OCI-LY1 (cell line): ENCODE data around the gene FKBP7.

ENCODE experiments used
- H2AFZ ChIP-seq: fragments of 200-600 bp; sonication (generic), shearing (Covaris generic); 2 replicates; pipeline ENCODE4 v1.6.0; 2014; ENCODE audit warnings: antibody characterized with exemption, mild to moderate bottlenecking, low read length
- H3F3A ChIP-seq: fragments of 200-600 bp; sonication (generic), shearing (Covaris generic); 2 replicates; pipeline ENCODE4 v1.6.0; 2014; ENCODE audit warnings: mild to moderate bottlenecking, antibody characterized with exemption, low read length, moderate library complexity; ENCODE audit not compliant: insufficient read depth
- H3K27ac ChIP-seq: fragments of 200-600 bp; sonication (generic); 2 replicates; pipeline ENCODE4 v1.5.1; 2014; ENCODE audit warnings: low read length, mixed run types, mild to moderate bottlenecking, low read depth; ENCODE audit not compliant: poor library complexity, severe bottlenecking
- H3K27me3 ChIP-seq: fragments of 200-600 bp; sonication (generic); 2 replicates; pipeline ENCODE4 v1.6.0; 2014; ENCODE audit warnings: antibody characterized with exemption, mild to moderate bottlenecking, low read length, moderate library complexity; ENCODE audit not compliant: insufficient read depth
- H3K36me3 ChIP-seq: fragments of 200-600 bp; sonication (generic); 2 replicates; pipeline ENCODE4 v1.6.1; 2014; ENCODE audit warnings: mild to moderate bottlenecking, antibody characterized with exemption, low read length, moderate library complexity, mixed read lengths; ENCODE audit not compliant: insufficient read depth
- H3K4me1 ChIP-seq: fragments of 200-600 bp; sonication (generic); 2 replicates; pipeline ENCODE4 v1.5.1; 2014; ENCODE audit warnings: mild to moderate bottlenecking, low read length, moderate library complexity; ENCODE audit not compliant: insufficient read depth, severe bottlenecking
- H3K4me2 ChIP-seq: fragments of 200-600 bp; sonication (generic), shearing (Covaris generic); 2 replicates; pipeline ENCODE4 v1.6.1; 2014; ENCODE audit warnings: low read length
- H3K4me3 ChIP-seq: fragments of 200-600 bp; sonication (generic); 2 replicates; pipeline ENCODE4 v1.5.1; 2014; ENCODE audit warnings: low read length, low read depth, mild to moderate bottlenecking, mixed read lengths; ENCODE audit not compliant: poor library complexity, severe bottlenecking
- H3K79me2 ChIP-seq: fragments of 200-600 bp; shearing (Covaris generic); 2 replicates; pipeline ENCODE4 v1.6.1; 2016; ENCODE audit warnings: mixed run types, low read length, mixed read lengths; ENCODE audit not compliant: insufficient read depth
- H3K9ac ChIP-seq: fragments of 200-600 bp; sonication (generic), shearing (Covaris generic); 2 replicates; pipeline ENCODE4 v1.6.1; 2014; ENCODE audit warnings: mild to moderate bottlenecking, low read length, mixed read lengths
- H3K9me2 ChIP-seq: fragments of 200-600 bp; sonication (generic), shearing (Covaris generic); 2 replicates; pipeline ENCODE4 v1.6.1; 2014; ENCODE audit warnings: low read depth, mild to moderate bottlenecking, low read length, mixed read lengths
- H3K9me3 ChIP-seq: fragments of 200-600 bp; shearing (Covaris generic); 2 replicates; pipeline ENCODE4 v1.6.1; 2014; ENCODE audit warnings: low read length, mixed read lengths
- H4K20me1 ChIP-seq: fragments of 200-600 bp; sonication (generic), shearing (Covaris generic); 2 replicates; pipeline ENCODE4 v1.6.0; 2016; ENCODE audit warnings: mild to moderate bottlenecking, low read length; ENCODE audit not compliant: insufficient read depth
- CTCF ChIP-seq: fragments of 200-600 bp; sonication (generic), shearing (Covaris generic); IDR thresholded peaks from 2 replicates; pipeline ENCODE4 v1.5.1; 2017; ENCODE audit warnings: mild to moderate bottlenecking, antibody characterized with exemption, low read length, moderate library complexity, mixed read lengths
- EZH2 ChIP-seq: fragments of 200-600 bp; sonication (generic), shearing (Covaris generic); IDR thresholded peaks from 2 replicates; pipeline ENCODE4 v1.8.0; 2017; ENCODE audit warnings: borderline replicate concordance, mixed run types, mild to moderate bottlenecking, antibody characterized with exemption, low read length, moderate library complexity, mixed read lengths

The FKBP7 gene

GRCh38 chr2:178450774-178451525 is 27.4 kb downstream of the FKBP7 start, which contains the start of the genes PJVK and PRKRA:
Gene PJVK, plus strand, starts transcription at chr2:178451378. Its CDS starts 2,032 bp downstream, at chr2:178453410.
Gene PRKRA, minus strand, starts transcription at chr2:178451175. Its CDS starts 145 bp downstream, at chr2:178451030.
- H2AFZ ChIP-seq: peak within 1 kb of the TSS; percentile 2; the same call in 1 of the 2 replicates
- H3K4me1 ChIP-seq: peaks cover 34% of the 10 kb centered on the region
- peaks cover 25% of the 10 kb centered on the region for H3K36me3 ChIP-seq
- peak within 1 kb of the TSS; percentile 81 for H3K27ac ChIP-seq
- no peaks in the 10 kb centered on the region for H3K9me2 ChIP-seq
- no peaks in the 10 kb centered on the region for H4K20me1 ChIP-seq
- H3K9ac ChIP-seq: peak within 1 kb of the TSS; percentile 80
- H3K27me3 ChIP-seq: no peaks in the 10 kb centered on the region
- peak within 1 kb of the TSS; percentile 63 for H3K4me3 ChIP-seq
- TF ChIP-seq EZH2 (no peak), CTCF (no peak)
- no peaks in the 10 kb centered on the region for H3F3A ChIP-seq
- H3K4me2 ChIP-seq: peak within 1 kb of the TSS; percentile 85
- H3K9me3 ChIP-seq: no peaks in the 10 kb centered on the region
- peaks cover 11% of the 10 kb centered on the region for H3K79me2 ChIP-seq

DNA sequence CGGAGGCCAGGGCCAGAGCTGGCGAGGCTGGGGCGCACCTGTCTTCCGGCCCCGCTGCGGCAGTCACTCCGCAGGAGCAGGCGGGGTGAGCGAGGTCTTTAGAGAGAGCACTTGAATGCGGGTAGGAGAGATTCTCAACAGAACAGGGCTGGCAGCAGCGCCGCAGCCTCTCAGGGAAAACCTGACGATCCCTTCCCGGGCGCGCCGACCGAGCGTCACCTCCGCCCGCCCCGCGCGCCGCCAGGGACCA is 28.0 kb downstream of the FKBP7 start:
- H3K9ac ChIP-seq: peak overlapping the region; percentile 76
- TF ChIP-seq CTCF (no peak), EZH2 (no peak)
- no peaks in the 10 kb centered on the region for H4K20me1 ChIP-seq
- no peak overlapping the region for H2AFZ ChIP-seq
- H3K27me3 ChIP-seq: no peaks in the 10 kb centered on the region
- H3K27ac ChIP-seq: peak overlapping the region; percentile 81
- peaks cover 34% of the 10 kb centered on the region for H3K4me1 ChIP-seq
- no peaks in the 10 kb centered on the region for H3F3A ChIP-seq
- peaks cover 29% of the 10 kb centered on the region for H3K36me3 ChIP-seq
- peak overlapping the region; percentile 63 for H3K4me3 ChIP-seq
- no peaks in the 10 kb centered on the region for H3K9me3 ChIP-seq
- no peaks in the 10 kb centered on the region for H3K9me2 ChIP-seq
- H3K4me2 ChIP-seq: peak overlapping the region; percentile 75
- H3K79me2 ChIP-seq: peaks cover 11% of the 10 kb centered on the region

DNA sequence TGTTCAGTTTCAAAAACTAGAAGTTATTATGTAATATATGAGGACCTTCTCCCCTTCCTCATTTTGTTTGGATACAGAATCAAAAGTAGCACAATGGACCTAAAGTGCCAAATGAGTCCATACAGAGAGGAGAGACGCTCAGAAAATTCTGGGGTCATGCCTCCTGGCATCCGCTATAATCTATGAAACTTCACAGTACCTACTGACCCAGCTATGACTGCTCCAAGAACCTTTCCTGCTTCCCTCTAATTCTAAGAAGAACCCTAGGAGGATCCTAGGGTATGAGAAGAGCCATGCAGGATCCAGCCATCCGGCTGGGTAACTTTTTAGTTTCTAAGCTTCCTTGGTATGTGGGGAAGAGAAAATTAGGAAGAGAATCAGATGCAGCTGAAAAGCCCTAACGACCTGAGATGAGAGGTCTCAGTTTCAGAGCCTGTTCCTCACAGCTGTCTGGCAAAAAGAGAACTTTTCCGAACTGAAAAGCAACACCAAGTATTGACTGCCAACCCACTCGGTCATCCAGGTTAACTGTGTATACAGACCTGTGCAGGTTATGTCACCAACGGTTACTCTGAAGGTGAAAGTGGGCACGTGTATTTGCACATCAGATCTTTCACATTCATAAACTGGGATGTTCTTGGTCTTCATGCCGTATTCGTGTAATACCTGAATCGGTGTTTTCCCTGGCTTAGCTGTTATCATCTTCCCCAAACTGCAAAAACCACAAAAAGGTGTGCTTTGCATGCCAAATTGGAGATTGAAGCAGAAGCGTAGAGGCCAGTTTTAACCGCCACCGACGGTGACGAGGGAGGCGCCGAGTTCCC is 28.5 kb downstream of the FKBP7 start:
- Histone ChIP-seq H3K36me3 (peaks cover 35% of the 10 kb centered on the region), H3K27me3 (no peaks in the 10 kb centered on the region), H3K4me2 (peak overlapping the region; percentile 75), H3K9me2 (no peaks in the 10 kb centered on the region), H3K4me1 (peaks cover 34% of the 10 kb centered on the region), H3K27ac (peak overlapping the region; percentile 81), H3K9me3 (no peaks in the 10 kb centered on the region), H3K4me3 (peak overlapping the region; percentile 63), H2AFZ (no peak overlapping the region), H3K9ac (peak overlapping the region; percentile 76), H4K20me1 (no peaks in the 10 kb centered on the region), H3K79me2 (peaks cover 11% of the 10 kb centered on the region), H3F3A (no peaks in the 10 kb centered on the region)
- no peak for TF ChIP-seq CTCF
- no peak for TF ChIP-seq EZH2
